GM12878 (cell line): ENCODE measurements around the gene TLK2.

ENCODE experiments used
- DPF2 ChIP-seq: fragments of 450-650 bp; IDR thresholded peaks from 2 replicates; pipeline ENCODE4 v1.6.1; 2017; ENCODE audit warnings: mild to moderate bottlenecking
- ESRRA ChIP-seq: IDR thresholded peaks from 2 replicates; pipeline ENCODE4 v1.6.1; 2012; ENCODE audit warnings: mild to moderate bottlenecking, low read length, improper control_type of control experiment
- EZH2 ChIP-seq: IDR thresholded peaks from 2 replicates; pipeline ENCODE4 v1.6.1; 2012; ENCODE audit warnings: low read depth, mild to moderate bottlenecking, control low read depth, inconsistent platforms, low read length, borderline replicate concordance; ENCODE audit not compliant: control insufficient read depth
- POLR2A ChIP-seq: IDR thresholded peaks from 2 replicates; pipeline ENCODE4 v1.6.1; 2011; ENCODE audit warnings: low read depth, mild to moderate bottlenecking, low read length
- YY1 ChIP-seq: IDR thresholded peaks from 2 replicates; pipeline ENCODE4 v1.6.1; 2011; ENCODE audit warnings: low read depth, mild to moderate bottlenecking, low read length
- ZNF24 ChIP-seq: fragments of 450-650 bp; IDR thresholded peaks from 2 replicates; pipeline ENCODE4 v1.6.1; 2017; ENCODE audit warnings: antibody characterized with exemption, mild to moderate bottlenecking
- TF ChIP-seq, protein P1 (sequence below): IDR thresholded peaks from 2 replicates; pipeline ENCODE4 v1.6.1; 2012; ENCODE audit warnings: mild to moderate bottlenecking, low read depth, low read length

DNA sequence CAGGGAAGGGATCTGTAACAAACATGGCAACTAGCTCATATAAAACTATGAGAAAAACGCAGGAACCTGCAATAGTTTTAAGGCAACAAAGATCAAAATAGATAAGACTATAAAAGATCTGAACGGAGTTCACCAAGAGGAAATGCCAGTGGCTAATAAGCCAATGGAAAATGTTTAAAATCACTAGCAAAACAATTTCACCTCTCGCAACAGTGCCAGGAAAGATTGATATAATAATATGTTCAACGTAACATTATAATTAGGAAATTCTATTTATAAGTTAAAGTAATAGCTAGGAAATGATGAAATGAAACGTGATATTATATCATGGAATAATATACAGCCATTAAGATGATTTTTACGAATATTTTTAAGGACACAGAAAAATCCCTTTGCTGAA is 164.9 kb downstream of the TLK2 start:
- TF ChIP-seq EZH2 = no peak
- TF ChIP-seq, protein P1, sequence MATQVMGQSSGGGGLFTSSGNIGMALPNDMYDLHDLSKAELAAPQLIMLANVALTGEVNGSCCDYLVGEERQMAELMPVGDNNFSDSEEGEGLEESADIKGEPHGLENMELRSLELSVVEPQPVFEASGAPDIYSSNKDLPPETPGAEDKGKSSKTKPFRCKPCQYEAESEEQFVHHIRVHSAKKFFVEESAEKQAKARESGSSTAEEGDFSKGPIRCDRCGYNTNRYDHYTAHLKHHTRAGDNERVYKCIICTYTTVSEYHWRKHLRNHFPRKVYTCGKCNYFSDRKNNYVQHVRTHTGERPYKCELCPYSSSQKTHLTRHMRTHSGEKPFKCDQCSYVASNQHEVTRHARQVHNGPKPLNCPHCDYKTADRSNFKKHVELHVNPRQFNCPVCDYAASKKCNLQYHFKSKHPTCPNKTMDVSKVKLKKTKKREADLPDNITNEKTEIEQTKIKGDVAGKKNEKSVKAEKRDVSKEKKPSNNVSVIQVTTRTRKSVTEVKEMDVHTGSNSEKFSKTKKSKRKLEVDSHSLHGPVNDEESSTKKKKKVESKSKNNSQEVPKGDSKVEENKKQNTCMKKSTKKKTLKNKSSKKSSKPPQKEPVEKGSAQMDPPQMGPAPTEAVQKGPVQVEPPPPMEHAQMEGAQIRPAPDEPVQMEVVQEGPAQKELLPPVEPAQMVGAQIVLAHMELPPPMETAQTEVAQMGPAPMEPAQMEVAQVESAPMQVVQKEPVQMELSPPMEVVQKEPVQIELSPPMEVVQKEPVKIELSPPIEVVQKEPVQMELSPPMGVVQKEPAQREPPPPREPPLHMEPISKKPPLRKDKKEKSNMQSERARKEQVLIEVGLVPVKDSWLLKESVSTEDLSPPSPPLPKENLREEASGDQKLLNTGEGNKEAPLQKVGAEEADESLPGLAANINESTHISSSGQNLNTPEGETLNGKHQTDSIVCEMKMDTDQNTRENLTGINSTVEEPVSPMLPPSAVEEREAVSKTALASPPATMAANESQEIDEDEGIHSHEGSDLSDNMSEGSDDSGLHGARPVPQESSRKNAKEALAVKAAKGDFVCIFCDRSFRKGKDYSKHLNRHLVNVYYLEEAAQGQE = no peak
- TF ChIP-seq DPF2 = no peak
- no peak for TF ChIP-seq ZNF24
- TF ChIP-seq POLR2A = no peak
- no peak for TF ChIP-seq YY1
- no peak for TF ChIP-seq ESRRA
